Neural progenitor cell (in vitro differentiated cells): ENCODE results near the gene SPTBN2. TPM values are rescaled to one million over a fixed set of nuclear protein-coding genes. Genes with fewer than 3 reads are reported as not detected.

Source experiments
- DNase-seq: peaks from one replicate; pipeline ENCODE4 v3.0.0-alpha.2; 2016; ENCODE audit warnings: low spot score
- H2AFZ ChIP-seq: fragments of 200-600 bp; sonication (generic); replicated peaks from 2 replicates; pipeline ENCODE4 v1.6.1; 2016; ENCODE audit warnings: antibody characterized with exemption
- H3F3A ChIP-seq: fragments of 200-600 bp; sonication (generic); 2 replicates; pipeline ENCODE4 v1.6.1; 2016; ENCODE audit warnings: antibody characterized with exemption, low read depth
- H3K27ac ChIP-seq: fragments of 200-600 bp; sonication (generic); 2 replicates; pipeline ENCODE4 v1.5.1; 2016; ENCODE audit warnings: mild to moderate bottlenecking
- H3K27me3 ChIP-seq: fragments of 200-600 bp; sonication (generic); 2 replicates; pipeline ENCODE4 v1.6.1; 2016; ENCODE audit warnings: mild to moderate bottlenecking, moderate library complexity
- H3K36me3 ChIP-seq: fragments of 200-600 bp; sonication (generic); 2 replicates; pipeline ENCODE4 v1.5.1; 2016
- H3K4me1 ChIP-seq: fragments of 200-600 bp; sonication (generic); 2 replicates; pipeline ENCODE4 v1.6.1; 2016; ENCODE audit warnings: mixed run types
- H3K4me2 ChIP-seq: fragments of 200-600 bp; sonication (generic); 2 replicates; pipeline ENCODE4 v1.6.1; 2016
- H3K4me3 ChIP-seq: fragments of 200-600 bp; sonication (generic); 2 replicates; pipeline ENCODE4 v1.5.1; 2016
- H3K79me2 ChIP-seq: fragments of 200-600 bp; sonication (generic); 2 replicates; pipeline ENCODE4 v1.6.1; 2016; ENCODE audit warnings: low read depth
- H3K9ac ChIP-seq: fragments of 200-600 bp; sonication (generic); 2 replicates; pipeline ENCODE4 v1.6.1; 2016
- H3K9me3 ChIP-seq: fragments of 200-600 bp; sonication (generic); 2 replicates; pipeline ENCODE4 v1.5.1; 2016; ENCODE audit warnings: low read depth
- H4K20me1 ChIP-seq: fragments of 200-600 bp; sonication (generic); 2 replicates; pipeline ENCODE4 v1.6.1; 2016; ENCODE audit warnings: low read depth
- H3K27ac Mint-ChIP-seq: 3 replicates; pipeline ENCODE4 v1.8.0; 2021; ENCODE audit warnings: mixed read lengths
- H3K27me3 Mint-ChIP-seq: 2 replicates; pipeline ENCODE4 v1.8.0; 2022; ENCODE audit warnings: low read depth, mild to moderate bottlenecking, inconsistent platforms, moderate library complexity, mixed read lengths; ENCODE audit not compliant: insufficient read depth
- H3K36me3 Mint-ChIP-seq: 3 replicates; pipeline ENCODE4 v1.8.0; 2021; ENCODE audit warnings: mixed read lengths
- H3K4me1 Mint-ChIP-seq: 3 replicates; pipeline ENCODE4 v1.8.0; 2021; ENCODE audit warnings: mixed read lengths
- H3K4me3 Mint-ChIP-seq: 3 replicates; pipeline ENCODE4 v1.8.0; 2021; ENCODE audit warnings: mild to moderate bottlenecking, moderate library complexity, mixed read lengths
- H3K9me3 Mint-ChIP-seq: 3 replicates; pipeline ENCODE4 v1.8.0; 2020; ENCODE audit warnings: mixed read lengths
- EZH2 ChIP-seq: fragments of 200-600 bp; sonication (generic); IDR thresholded peaks from 2 replicates; pipeline ENCODE4 v1.6.1; 2017; ENCODE audit warnings: antibody characterized with exemption, mild to moderate bottlenecking, moderate library complexity
- EZH2phosphoT487 ChIP-seq: fragments of 200-600 bp; sonication (generic); IDR thresholded peaks from 2 replicates; pipeline ENCODE4 v1.6.1; 2017; ENCODE audit warnings: antibody characterized with exemption
- total RNA-seq: library from RNA; depleted of rRNA; stranded (reverse); fragments of >200 nt; gene quantifications from 2 replicates; pipeline ENCODE4 v1.2.3, GENCODE V29; 2015; ENCODE audit warnings: low replicate concordance
- TF ChIP-seq, protein P1 (sequence below): fragments of 200-600 bp; sonication (generic); IDR thresholded peaks from 2 replicates; pipeline ENCODE4 v1.5.1; 2017; ENCODE audit warnings: antibody characterized with exemption, mild to moderate bottlenecking

SPTBN2 gene
- total RNA-seq, 1 donor from 2014 or later, result 14.5 TPM

DNA sequence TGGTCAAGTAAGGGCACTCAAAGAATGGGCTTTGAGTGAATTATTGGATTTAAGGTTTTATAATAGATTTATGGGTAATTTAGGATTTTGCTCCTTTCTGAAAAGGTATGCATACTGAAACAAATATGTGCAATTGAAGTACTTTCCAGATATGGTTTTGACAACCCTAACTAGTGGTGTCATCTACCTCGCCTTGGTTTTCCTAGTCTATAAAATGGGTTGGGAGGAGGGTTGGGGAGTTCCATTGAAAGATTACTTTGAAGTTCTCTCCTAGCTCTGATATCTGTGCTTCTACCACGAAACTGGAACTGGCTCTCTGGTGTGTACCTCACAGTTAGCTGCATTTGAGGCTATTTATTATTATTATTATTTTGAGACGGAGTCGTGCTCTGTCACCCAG is 431 bp upstream of the SPTBN2 start:
- Histone ChIP-seq H3K4me1 (peaks cover 25% of the 10 kb centered on the region), H3K9me3 (no peaks in the 10 kb centered on the region), H3K79me2 (peaks cover 31% of the 10 kb centered on the region), H3K4me3 (no peak overlapping the region), H2AFZ (no peak overlapping the region), H3K27me3 (peaks cover 50% of the 10 kb centered on the region), H4K20me1 (peaks cover 6% of the 10 kb centered on the region), H3K9ac (no peak overlapping the region), H3K4me2 (no peak overlapping the region), H3K27ac (no peak overlapping the region), H3F3A (peaks cover 22% of the 10 kb centered on the region), H3K36me3 (no peaks in the 10 kb centered on the region)
- TF ChIP-seq, protein P1, sequence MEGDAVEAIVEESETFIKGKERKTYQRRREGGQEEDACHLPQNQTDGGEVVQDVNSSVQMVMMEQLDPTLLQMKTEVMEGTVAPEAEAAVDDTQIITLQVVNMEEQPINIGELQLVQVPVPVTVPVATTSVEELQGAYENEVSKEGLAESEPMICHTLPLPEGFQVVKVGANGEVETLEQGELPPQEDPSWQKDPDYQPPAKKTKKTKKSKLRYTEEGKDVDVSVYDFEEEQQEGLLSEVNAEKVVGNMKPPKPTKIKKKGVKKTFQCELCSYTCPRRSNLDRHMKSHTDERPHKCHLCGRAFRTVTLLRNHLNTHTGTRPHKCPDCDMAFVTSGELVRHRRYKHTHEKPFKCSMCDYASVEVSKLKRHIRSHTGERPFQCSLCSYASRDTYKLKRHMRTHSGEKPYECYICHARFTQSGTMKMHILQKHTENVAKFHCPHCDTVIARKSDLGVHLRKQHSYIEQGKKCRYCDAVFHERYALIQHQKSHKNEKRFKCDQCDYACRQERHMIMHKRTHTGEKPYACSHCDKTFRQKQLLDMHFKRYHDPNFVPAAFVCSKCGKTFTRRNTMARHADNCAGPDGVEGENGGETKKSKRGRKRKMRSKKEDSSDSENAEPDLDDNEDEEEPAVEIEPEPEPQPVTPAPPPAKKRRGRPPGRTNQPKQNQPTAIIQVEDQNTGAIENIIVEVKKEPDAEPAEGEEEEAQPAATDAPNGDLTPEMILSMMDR, result no peak
- TF ChIP-seq EZH2phosphoT487 (no peak), EZH2 (no peak)
- Mint-ChIP-seq H3K9me3 (no peaks in the 10 kb centered on the region), H3K4me1 (peaks cover 27% of the 10 kb centered on the region), H3K27me3 (peaks cover 21% of the 10 kb centered on the region), H3K27ac (no peak overlapping the region), H3K36me3 (peaks cover 6% of the 10 kb centered on the region), H3K4me3 (peak overlapping the region; percentile 90)
- no peak for DNase-seq

DNA sequence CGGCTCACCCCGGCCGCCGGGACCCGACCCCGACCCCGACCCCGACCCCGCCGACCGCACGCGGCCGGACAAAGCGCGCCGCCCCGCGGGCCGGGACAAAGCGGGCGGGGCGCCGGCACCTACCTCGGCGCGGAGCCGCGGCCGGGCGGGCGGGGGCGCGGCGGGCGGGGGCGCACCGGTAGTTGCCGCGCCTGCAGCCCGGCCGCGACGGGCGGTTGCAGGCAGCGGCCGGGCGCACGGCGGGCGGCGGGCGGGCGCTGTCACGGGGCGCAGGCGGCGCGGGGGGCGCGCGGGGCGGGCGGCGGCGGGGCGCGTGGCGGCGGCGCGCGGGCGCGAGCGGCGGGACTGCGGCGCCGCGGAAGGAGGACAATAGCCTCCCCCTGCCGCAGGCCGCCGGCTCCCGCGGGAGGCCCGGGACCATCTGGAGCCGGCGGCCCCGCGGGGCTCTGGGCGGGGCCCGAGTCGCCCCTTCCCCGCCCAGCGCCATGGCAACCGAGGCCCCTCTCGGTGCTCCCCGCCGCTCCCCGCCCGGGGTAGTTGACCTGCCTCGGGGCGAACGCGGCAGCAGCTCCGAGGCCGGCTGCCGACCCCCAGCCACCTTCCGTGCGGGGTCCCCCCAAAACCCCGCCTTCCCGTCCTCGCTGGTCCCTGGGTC is 851 bp downstream of the SPTBN2 start:
- Histone ChIP-seq H3F3A (peaks cover 22% of the 10 kb centered on the region), H3K36me3 (no peaks in the 10 kb centered on the region), H3K4me2 (peak overlapping the region; percentile 92), H3K27ac (no peak overlapping the region), H4K20me1 (peaks cover 9% of the 10 kb centered on the region), H2AFZ (peak overlapping the region; percentile 90), H3K9ac (no peak overlapping the region), H3K4me1 (peaks cover 25% of the 10 kb centered on the region), H3K4me3 (peak overlapping the region; percentile 70), H3K79me2 (peaks cover 37% of the 10 kb centered on the region), H3K9me3 (no peaks in the 10 kb centered on the region), H3K27me3 (peaks cover 50% of the 10 kb centered on the region)
- Mint-ChIP-seq H3K27ac (peak overlapping the region; percentile 70), H3K36me3 (peaks cover 5% of the 10 kb centered on the region), H3K4me3 (peak overlapping the region; percentile 90), H3K9me3 (no peaks in the 10 kb centered on the region), H3K4me1 (peaks cover 29% of the 10 kb centered on the region), H3K27me3 (peaks cover 21% of the 10 kb centered on the region)
- TF ChIP-seq EZH2phosphoT487, result peak; percentile 36
- TF ChIP-seq EZH2, result no peak
- peak; percentile 81 for DNase-seq

DNA sequence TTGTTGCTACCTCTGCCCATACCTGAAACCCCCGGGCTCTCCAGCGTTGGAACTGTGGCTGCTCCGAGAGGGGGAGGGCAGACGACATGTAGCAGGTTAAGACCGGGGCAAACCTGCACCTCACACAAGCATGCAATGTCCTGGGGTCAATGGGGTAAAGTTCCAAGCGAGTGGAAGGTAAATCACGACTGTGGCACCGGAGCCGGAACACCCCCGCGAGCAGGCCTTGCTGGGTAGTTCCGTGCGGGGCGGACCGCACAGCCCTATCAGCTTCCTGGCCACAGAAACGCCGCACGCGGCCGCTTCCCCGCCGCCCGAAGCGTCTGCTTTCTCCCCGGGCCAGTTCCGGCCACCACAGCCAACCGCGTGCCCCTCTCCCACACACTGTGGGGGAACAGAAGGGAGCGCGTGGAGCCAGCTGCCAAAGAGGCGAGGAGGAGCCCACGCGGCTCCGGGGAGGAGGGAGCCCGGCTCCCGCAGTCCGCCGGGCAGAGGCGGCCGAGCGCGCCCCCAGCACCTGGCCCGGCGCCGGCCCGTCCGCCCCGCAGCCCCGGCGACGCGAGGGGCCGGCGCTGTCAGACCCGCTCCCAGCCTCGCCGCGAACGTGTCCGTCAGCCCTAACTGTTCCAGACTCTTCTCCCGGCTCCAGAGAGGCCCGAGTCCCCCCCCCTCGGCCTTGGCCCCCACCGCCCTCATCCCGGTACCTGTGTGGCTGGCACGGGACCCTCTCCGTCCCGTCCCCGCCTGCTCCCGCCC is 1.6 kb downstream of the SPTBN2 start:
- Mint-ChIP-seq H3K27me3 (peaks cover 24% of the 10 kb centered on the region), H3K4me1 (peaks cover 33% of the 10 kb centered on the region)

DNA sequence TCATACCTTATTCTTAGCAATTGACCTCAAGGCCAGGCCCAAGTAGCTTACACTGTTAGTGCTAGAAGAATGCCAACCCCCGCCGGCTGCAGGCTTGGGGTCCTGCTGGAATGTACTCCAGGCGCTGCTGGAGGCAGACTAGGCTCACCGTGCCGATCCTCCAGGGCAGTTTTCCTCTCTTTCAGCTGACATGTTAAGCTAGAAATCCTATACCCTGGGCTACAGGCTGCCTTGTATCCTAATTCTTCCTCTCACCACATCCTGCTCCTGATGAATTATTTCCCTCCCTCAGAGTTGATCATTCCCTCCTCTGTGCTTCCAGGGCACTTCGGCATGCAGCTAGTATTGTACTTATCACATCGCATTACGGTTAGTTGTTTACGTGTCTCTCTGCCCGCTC is 3.4 kb downstream of the SPTBN2 start:
- H3K9me3 ChIP-seq, result no peaks in the 10 kb centered on the region
- H3K4me1 Mint-ChIP-seq, result peaks cover 45% of the 10 kb centered on the region
- peaks cover 28% of the 10 kb centered on the region for H3K4me1 ChIP-seq
- no peak overlapping the region for H2AFZ ChIP-seq
- H3K4me3 Mint-ChIP-seq, result peak overlapping the region; percentile 70
- H3K36me3 Mint-ChIP-seq, result peaks cover 6% of the 10 kb centered on the region
- peaks cover 12% of the 10 kb centered on the region for H4K20me1 ChIP-seq
- no peak overlapping the region for H3K9ac ChIP-seq
- peaks cover 20% of the 10 kb centered on the region for H3K27me3 Mint-ChIP-seq
- no peaks in the 10 kb centered on the region for H3K36me3 ChIP-seq
- DNase-seq, result peak; percentile 69
- TF ChIP-seq EZH2 (no peak), EZH2phosphoT487 (no peak)
- TF ChIP-seq, protein P1, result no peak
- H3K79me2 ChIP-seq, result peaks cover 40% of the 10 kb centered on the region
- H3K4me2 ChIP-seq, result peak overlapping the region; percentile 82
- H3K4me3 ChIP-seq, result no peak overlapping the region
- H3K27ac Mint-ChIP-seq, result peak overlapping the region; percentile 50
- peaks cover 14% of the 10 kb centered on the region for H3F3A ChIP-seq
- H3K9me3 Mint-ChIP-seq, result no peaks in the 10 kb centered on the region
- H3K27me3 ChIP-seq, result peaks cover 35% of the 10 kb centered on the region
- H3K27ac ChIP-seq, result no peak overlapping the region

More for the DNA sequence above, 1.6 kb downstream of the SPTBN2 start:
- peaks cover 39% of the 10 kb centered on the region for H3K79me2 ChIP-seq
- peak overlapping the region; percentile 79 for H3K27ac Mint-ChIP-seq
- DNase-seq, result peak; percentile 65
- H3K36me3 Mint-ChIP-seq, result peaks cover 6% of the 10 kb centered on the region
- peaks cover 25% of the 10 kb centered on the region for H3K4me1 ChIP-seq
- H3K27me3 ChIP-seq, result peaks cover 50% of the 10 kb centered on the region
- H3K36me3 ChIP-seq, result no peaks in the 10 kb centered on the region
- H3K9me3 ChIP-seq, result no peaks in the 10 kb centered on the region
- peak; percentile 59 for TF ChIP-seq EZH2
- no peak for TF ChIP-seq EZH2phosphoT487
- H2AFZ ChIP-seq, result peak overlapping the region; percentile 33
- H3K4me3 Mint-ChIP-seq, result peak overlapping the region; percentile 84
- peak overlapping the region; percentile 82 for H3K4me2 ChIP-seq
- H3K27ac ChIP-seq, result no peak overlapping the region
- H3K9ac ChIP-seq, result no peak overlapping the region
- H3K9me3 Mint-ChIP-seq, result no peaks in the 10 kb centered on the region
- H4K20me1 ChIP-seq, result peaks cover 12% of the 10 kb centered on the region
- H3K4me3 ChIP-seq, result peak overlapping the region; percentile 70
- H3F3A ChIP-seq, result peaks cover 22% of the 10 kb centered on the region
